Nephron (organoid): ENCODE results near the gene ELAVL3.

Source experiments
- H3K27ac Mint-ChIP-seq, 3 experiments: 2 replicates each; pipeline ENCODE4 v1.8.0; 2020; ENCODE audit warnings: mixed read lengths in 3 of 3, mild to moderate bottlenecking in 2 of 3, moderate library complexity in 1 of 3
- H3K27me3 Mint-ChIP-seq: 2 replicates; pipeline ENCODE4 v1.8.0; 2021; ENCODE audit warnings: low read depth, mild to moderate bottlenecking, moderate library complexity, mixed read lengths
- H3K36me3 Mint-ChIP-seq: 2 replicates; pipeline ENCODE4 v1.8.0; 2020; ENCODE audit warnings: low read depth, mixed read lengths
- H3K4me1 Mint-ChIP-seq: 2 replicates; pipeline ENCODE4 v1.8.0; 2020; ENCODE audit warnings: mixed read lengths
- H3K4me3 Mint-ChIP-seq, 3 experiments: 2 replicates each; pipeline ENCODE4 v1.8.0; 2020; ENCODE audit warnings: mild to moderate bottlenecking in 3 of 3, mixed read lengths in 3 of 3, moderate library complexity in 2 of 3
- H3K9me3 Mint-ChIP-seq: 2 replicates; pipeline ENCODE4 v1.8.0; 2020; ENCODE audit warnings: mixed read lengths
- TF ChIP-seq, protein P1 (sequence below), 3 experiments: fragments of 200-600 bp; sonication (generic); IDR thresholded peaks; one replicate each; pipeline ENCODE4 v1.5.0; 2021; ENCODE audit warnings: antibody characterized with exemption in 3 of 3; ENCODE audit not compliant: unreplicated experiment in 3 of 3

ELAVL3 gene

GRCh38 chr19:11485245-11485837, 4.5 kb upstream of the ELAVL3 start:
- Mint-ChIP-seq H3K36me3 (peaks cover 7% of the 10 kb centered on the region), H3K4me1 (peaks cover 8% of the 10 kb centered on the region), H3K27ac (no peak overlapping the region), H3K9me3 (no peaks in the 10 kb centered on the region), H3K4me3 (no peak overlapping the region), H3K27me3 (peaks cover 29% of the 10 kb centered on the region)
- TF ChIP-seq, protein P1, sequence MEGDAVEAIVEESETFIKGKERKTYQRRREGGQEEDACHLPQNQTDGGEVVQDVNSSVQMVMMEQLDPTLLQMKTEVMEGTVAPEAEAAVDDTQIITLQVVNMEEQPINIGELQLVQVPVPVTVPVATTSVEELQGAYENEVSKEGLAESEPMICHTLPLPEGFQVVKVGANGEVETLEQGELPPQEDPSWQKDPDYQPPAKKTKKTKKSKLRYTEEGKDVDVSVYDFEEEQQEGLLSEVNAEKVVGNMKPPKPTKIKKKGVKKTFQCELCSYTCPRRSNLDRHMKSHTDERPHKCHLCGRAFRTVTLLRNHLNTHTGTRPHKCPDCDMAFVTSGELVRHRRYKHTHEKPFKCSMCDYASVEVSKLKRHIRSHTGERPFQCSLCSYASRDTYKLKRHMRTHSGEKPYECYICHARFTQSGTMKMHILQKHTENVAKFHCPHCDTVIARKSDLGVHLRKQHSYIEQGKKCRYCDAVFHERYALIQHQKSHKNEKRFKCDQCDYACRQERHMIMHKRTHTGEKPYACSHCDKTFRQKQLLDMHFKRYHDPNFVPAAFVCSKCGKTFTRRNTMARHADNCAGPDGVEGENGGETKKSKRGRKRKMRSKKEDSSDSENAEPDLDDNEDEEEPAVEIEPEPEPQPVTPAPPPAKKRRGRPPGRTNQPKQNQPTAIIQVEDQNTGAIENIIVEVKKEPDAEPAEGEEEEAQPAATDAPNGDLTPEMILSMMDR (IDR thresholded peaks at IDR 0.05; ENCODE audit: unreplicated experiment in 3 of 3) = no peak

GRCh38 chr19:11483366-11484111, 2.7 kb upstream of the ELAVL3 start:
- TF ChIP-seq, protein P1 (IDR thresholded peaks at IDR 0.05; ENCODE audit: unreplicated experiment in 3 of 3) = no peak
- Mint-ChIP-seq H3K27me3 (peaks cover 37% of the 10 kb centered on the region), H3K4me1 (peaks cover 8% of the 10 kb centered on the region), H3K4me3 (no peak overlapping the region), H3K27ac (no peak overlapping the region), H3K36me3 (peaks cover 7% of the 10 kb centered on the region), H3K9me3 (no peaks in the 10 kb centered on the region)

- no peaks in the 10 kb centered on the region for H3K9me3 Mint-ChIP-seq
- H3K27ac Mint-ChIP-seq = no peak overlapping the region
- H3K27me3 Mint-ChIP-seq = peaks cover 47% of the 10 kb centered on the region
- TF ChIP-seq, protein P1 (IDR thresholded peaks at IDR 0.05; ENCODE audit: unreplicated experiment in 3 of 3) = peak; percentile 85 to 96 (median 90)
- peaks cover 8% of the 10 kb centered on the region for H3K4me1 Mint-ChIP-seq
- peak overlapping the region; percentile 64 to 74 (median 72) for H3K4me3 Mint-ChIP-seq
- H3K36me3 Mint-ChIP-seq = peaks cover 7% of the 10 kb centered on the region
Observed at GRCh38 chr19:11482384-11483050, 1.7 kb upstream of the ELAVL3 start.

DNA sequence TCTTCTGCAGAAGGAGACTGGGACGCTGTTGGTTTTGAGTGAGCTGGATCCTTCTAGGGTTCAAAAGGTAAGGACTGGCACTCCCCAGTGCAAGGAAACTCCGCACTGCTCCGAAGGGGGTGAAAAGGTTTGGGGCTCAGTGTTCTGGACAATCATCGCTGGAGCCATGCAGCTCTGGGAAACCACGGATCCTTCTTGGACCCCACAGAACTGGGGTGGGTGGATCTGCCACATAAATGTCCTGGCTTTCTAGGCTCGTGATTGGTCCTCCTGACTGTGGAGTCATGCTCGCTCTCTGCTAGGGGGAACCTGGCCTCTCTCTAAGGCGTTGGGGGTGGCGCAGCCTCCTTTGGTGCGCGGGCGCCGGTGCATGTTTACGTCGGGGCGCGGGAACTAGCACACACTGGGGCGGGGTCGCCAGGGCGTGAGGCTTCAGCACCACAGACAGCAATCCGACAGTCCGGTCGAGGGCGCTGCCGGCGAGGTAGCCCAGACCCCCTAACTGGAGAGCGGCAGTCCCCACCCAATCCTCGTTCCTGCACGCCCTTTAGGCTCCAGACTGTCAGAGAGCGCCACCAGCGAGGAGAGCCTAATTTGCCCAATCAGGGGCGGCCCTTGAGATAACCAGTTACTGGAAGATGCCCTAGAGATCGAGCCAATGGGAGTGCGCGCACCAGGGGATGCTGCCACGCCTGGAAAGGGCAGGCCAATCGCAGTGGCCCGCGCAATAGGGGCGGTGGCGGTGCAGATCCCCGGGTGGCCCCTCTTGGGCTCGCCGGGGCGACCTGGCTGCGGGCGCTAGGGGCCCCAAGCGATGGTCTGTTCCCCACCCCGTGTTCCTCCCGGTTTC, 913 bp upstream of the ELAVL3 start:
- Mint-ChIP-seq H3K27ac (no peak overlapping the region), H3K36me3 (peaks cover 7% of the 10 kb centered on the region)
- TF ChIP-seq, protein P1 (IDR thresholded peaks at IDR 0.05; ENCODE audit: unreplicated experiment in 3 of 3) = no peak

DNA sequence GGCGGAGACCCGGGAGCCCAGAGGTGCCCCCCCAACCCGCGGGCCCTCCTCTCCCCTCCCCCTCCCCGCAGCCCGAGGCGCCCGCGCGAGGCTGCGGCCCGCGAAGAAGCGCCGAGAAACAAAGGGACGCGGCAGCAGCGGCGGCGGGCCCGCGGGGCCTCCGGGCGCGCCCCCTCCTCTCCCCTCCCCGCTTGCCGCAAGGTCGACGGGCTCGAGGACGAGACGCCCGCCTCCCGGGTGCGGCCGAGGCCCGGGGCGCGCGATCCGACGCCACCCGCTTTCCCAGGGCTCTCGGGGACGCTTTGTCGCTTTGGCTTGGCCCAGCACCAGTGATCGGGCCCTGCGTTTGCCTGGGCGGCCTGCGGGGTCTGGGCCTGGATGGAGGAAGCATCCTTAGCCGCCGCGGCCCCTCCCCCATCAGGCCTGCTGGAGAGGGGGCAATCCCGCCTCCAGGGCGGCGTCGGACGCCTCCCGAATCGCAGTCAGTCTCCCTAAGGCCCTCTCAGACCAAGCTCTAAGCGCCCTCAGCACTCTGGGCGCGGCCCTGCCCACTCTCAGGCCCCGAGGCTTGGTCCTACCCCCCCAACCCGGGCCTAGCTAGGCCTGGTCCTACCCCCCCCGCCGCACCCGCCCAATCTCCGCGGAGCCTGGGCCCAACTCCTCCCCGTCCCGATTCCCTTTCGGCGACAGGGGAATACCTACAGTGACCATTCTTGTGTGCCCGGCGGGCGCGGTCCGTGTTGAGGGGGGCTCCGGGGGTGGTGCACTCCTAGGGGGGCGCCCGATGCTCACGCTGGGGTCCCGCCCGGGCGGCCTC, 740 bp downstream of the ELAVL3 start:
- TF ChIP-seq, protein P1 (IDR thresholded peaks at IDR 0.05; ENCODE audit: unreplicated experiment in 3 of 3) = no peak
- Mint-ChIP-seq H3K27ac (no peak overlapping the region), H3K4me3 (no peak overlapping the region), H3K36me3 (peaks cover 4% of the 10 kb centered on the region), H3K4me1 (peaks cover 8% of the 10 kb centered on the region), H3K9me3 (no peaks in the 10 kb centered on the region), H3K27me3 (peaks cover 62% of the 10 kb centered on the region)

More for the DNA sequence above, 913 bp upstream of the ELAVL3 start:
- Mint-ChIP-seq H3K4me1 (peaks cover 8% of the 10 kb centered on the region), H3K4me3 (peak overlapping the region; percentile 56 to 74 (median 72)), H3K9me3 (no peaks in the 10 kb centered on the region), H3K27me3 (peaks cover 55% of the 10 kb centered on the region)
